Calu3 (cell line): Measurements from ENCODE around the gene RBM23. TPM values are rescaled to one million over a fixed set of nuclear protein-coding genes. Genes with fewer than 3 reads are reported as not detected.

Experiments
- BruUV-seq: library from RNA; stranded (reverse); fragments of 400-500 nt; replicated peaks from 2 replicates; lab custom pipeline; 2021; lab: Mats Ljungman, UMichigan
- CTCF ChIA-PET: fragments of 300-600 bp; sonication (Branson Sonifier 250); formaldehyde crosslinking; loops from one replicate; lab custom pipeline; 2022; ENCODE audit warnings: antibody characterized with exemption; lab: Charles Lee
- DNase-seq: peaks from one replicate; pipeline ENCODE4 v3.0.0; 2022
- H3K27ac Mint-ChIP-seq: one replicate; pipeline ENCODE4 v1.8.0; 2022; ENCODE audit warnings: mixed read lengths; ENCODE audit not compliant: unreplicated experiment
- H3K27me3 Mint-ChIP-seq: one replicate; pipeline ENCODE4 v1.8.0; 2022; ENCODE audit warnings: mixed read lengths; ENCODE audit not compliant: unreplicated experiment
- H3K36me3 Mint-ChIP-seq: one replicate; pipeline ENCODE4 v1.8.0; 2022; ENCODE audit warnings: mild to moderate bottlenecking, moderate library complexity, mixed read lengths; ENCODE audit not compliant: insufficient read depth, unreplicated experiment
- H3K4me1 Mint-ChIP-seq: one replicate; pipeline ENCODE4 v1.8.0; 2022; ENCODE audit warnings: mild to moderate bottlenecking, low read depth, mixed read lengths; ENCODE audit not compliant: unreplicated experiment
- H3K4me3 Mint-ChIP-seq: one replicate; pipeline ENCODE4 v1.8.0; 2022; ENCODE audit warnings: mild to moderate bottlenecking, low read depth, moderate library complexity, mixed read lengths; ENCODE audit not compliant: unreplicated experiment
- H3K9me3 Mint-ChIP-seq: one replicate; pipeline ENCODE4 v1.8.0; 2022; ENCODE audit warnings: low read depth, mixed read lengths; ENCODE audit not compliant: unreplicated experiment
- intact Hi-C: fragments of 100-400 bp; cut with micrococcal nuclease; formaldehyde crosslinking; loops from one replicate; pipeline ENCODE4 v1.10.0; 2022; ENCODE audit not compliant: unreplicated experiment
- total RNA-seq: library from RNA; stranded (reverse); gene quantifications from 2 replicates; pipeline ENCODE4 v1.2.3, GENCODE V29; 2022
- TF ChIP-seq, protein P1 (sequence below): fragments of 200-600 bp; IDR thresholded peaks from one replicate; pipeline ENCODE4 v1.8.0; 2022; ENCODE audit warnings: antibody characterized with exemption; ENCODE audit not compliant: unreplicated experiment

RBM23 gene
- total RNA-seq, 1 experiment from 2014 or later: 70.9 TPM

DNA sequence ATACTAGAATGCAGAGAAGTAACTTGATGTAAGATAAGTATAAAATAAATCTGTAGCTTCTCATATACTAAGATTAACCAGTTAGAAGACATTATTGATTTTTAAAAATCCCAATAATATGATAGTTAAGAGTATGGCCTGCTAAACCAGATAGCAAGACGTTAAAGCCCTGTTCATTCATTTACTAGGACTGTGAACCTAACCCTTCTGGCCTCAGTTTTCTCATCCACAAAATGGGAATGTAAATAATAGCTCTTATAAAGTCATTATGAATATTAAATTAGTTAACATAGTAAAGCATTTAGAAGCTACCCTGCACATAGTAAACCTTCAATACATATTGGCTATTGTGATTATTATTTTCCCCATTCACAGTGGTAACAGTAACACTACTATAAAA lies 16.2 kb upstream of the RBM23 start:
- no peak overlapping the region for H3K4me3 Mint-ChIP-seq
- no peaks in the 10 kb centered on the region for H3K4me1 Mint-ChIP-seq
- no peaks in the 10 kb centered on the region for H3K27me3 Mint-ChIP-seq
- no peaks in the 10 kb centered on the region for H3K36me3 Mint-ChIP-seq
- intact Hi-C loops: no loop called here
- no peak overlapping the region for H3K27ac Mint-ChIP-seq
- BruUV-seq: no TSS peak
- TF ChIP-seq, protein P1, sequence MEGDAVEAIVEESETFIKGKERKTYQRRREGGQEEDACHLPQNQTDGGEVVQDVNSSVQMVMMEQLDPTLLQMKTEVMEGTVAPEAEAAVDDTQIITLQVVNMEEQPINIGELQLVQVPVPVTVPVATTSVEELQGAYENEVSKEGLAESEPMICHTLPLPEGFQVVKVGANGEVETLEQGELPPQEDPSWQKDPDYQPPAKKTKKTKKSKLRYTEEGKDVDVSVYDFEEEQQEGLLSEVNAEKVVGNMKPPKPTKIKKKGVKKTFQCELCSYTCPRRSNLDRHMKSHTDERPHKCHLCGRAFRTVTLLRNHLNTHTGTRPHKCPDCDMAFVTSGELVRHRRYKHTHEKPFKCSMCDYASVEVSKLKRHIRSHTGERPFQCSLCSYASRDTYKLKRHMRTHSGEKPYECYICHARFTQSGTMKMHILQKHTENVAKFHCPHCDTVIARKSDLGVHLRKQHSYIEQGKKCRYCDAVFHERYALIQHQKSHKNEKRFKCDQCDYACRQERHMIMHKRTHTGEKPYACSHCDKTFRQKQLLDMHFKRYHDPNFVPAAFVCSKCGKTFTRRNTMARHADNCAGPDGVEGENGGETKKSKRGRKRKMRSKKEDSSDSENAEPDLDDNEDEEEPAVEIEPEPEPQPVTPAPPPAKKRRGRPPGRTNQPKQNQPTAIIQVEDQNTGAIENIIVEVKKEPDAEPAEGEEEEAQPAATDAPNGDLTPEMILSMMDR: no peak
- H3K9me3 Mint-ChIP-seq: no peaks in the 10 kb centered on the region
- DNase-seq: no peak
- CTCF ChIA-PET: no interaction called here

GRCh38 chr14:22932146-22932545 lies 13.2 kb upstream of the RBM23 start:
- CTCF ChIA-PET: no interaction called here
- TF ChIP-seq, protein P1: no peak
- no TSS peak for BruUV-seq
- H3K4me3 Mint-ChIP-seq: no peak overlapping the region
- no peaks in the 10 kb centered on the region for H3K27me3 Mint-ChIP-seq
- no peak for DNase-seq
- no peaks in the 10 kb centered on the region for H3K4me1 Mint-ChIP-seq
- intact Hi-C loops: no loop called here
- no peaks in the 10 kb centered on the region for H3K9me3 Mint-ChIP-seq
- no peak overlapping the region for H3K27ac Mint-ChIP-seq
- H3K36me3 Mint-ChIP-seq: no peaks in the 10 kb centered on the region

GRCh38 chr14:22929961-22930364 lies 11.0 kb upstream of the RBM23 start:
- CTCF ChIA-PET: interaction anchor here (0.6 to 2.3 kb wide), 11 partner anchors 11 to 375 kb away, joined by 3 to 10 read pairs (median 5); partner anchors contain the start of genes AJUBA, HAUS4 and RBM23
- Mint-ChIP-seq H3K36me3 (peaks cover 8% of the 10 kb centered on the region), H3K27me3 (no peaks in the 10 kb centered on the region), H3K4me1 (peaks cover 9% of the 10 kb centered on the region), H3K27ac (no peak overlapping the region), H3K9me3 (no peaks in the 10 kb centered on the region), H3K4me3 (no peak overlapping the region)
- intact Hi-C loops: loop anchor here (1.0 to 2.0 kb wide), 2 partner anchors 53 to 128 kb away; partner anchors contain the start of gene AJUBA
- TF ChIP-seq, protein P1: no peak
- BruUV-seq: no TSS peak
- no peak for DNase-seq

DNA sequence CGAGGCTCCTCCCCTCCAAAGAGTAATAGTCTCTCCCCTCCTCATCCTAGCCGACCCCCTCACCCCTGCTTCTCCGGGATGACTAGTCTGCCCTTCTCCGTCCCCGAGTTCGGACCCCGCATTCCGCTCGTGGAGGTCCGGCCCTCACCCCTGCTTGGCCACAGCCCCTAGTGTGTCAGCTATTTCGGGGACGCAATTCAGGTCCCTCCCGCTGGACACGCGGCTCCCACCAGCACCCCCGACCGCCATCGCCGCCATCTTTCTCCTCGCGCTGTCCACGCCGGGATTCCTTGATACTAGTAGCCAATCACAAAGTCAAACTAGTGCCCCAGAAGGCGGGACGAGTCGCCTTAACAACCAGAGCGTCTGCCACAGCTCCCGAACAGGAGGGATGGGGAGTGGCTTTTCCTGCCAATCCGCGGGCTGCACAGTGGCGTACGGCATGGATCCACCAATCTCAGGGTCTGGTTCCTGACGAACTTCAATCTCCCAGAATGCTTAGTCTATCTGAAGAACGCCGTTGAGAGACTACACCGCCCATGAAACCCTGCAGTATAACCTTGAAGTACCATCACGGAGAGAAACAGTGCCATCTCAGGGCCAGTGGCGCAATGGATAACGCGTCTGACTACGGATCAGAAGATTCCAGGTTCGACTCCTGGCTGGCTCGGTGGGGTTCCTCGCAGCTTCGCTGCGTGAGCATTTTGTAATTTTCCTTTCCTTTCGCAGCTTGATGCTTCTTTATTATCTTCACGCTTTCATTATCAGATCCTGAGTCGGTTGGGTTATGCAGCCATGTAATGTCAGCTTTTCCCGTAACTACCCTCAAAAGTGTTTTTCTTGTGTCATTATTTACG lies 10.4 kb upstream of the RBM23 start, which contains the start of gene PRMT5:
TSS of gene PRMT5 (minus strand) at position 273 of the 857 bp plus-strand sequence. CDS start at position 258, 15 bp downstream.
- Mint-ChIP-seq H3K27ac (no peak within 1 kb of the TSS), H3K9me3 (no peaks in the 10 kb centered on the region), H3K4me3 (no peak within 1 kb of the TSS), H3K36me3 (peaks cover 13% of the 10 kb centered on the region), H3K27me3 (no peaks in the 10 kb centered on the region), H3K4me1 (peaks cover 9% of the 10 kb centered on the region)
- intact Hi-C loops: loop anchor here (1.0 kb wide), 1 partner anchor 129 kb away; no protein-coding TSS in a partner anchor
- DNase-seq: peak; percentile 97
- TF ChIP-seq, protein P1: no peak
- CTCF ChIA-PET: interaction anchor here (1.1 to 2.3 kb wide), 10 partner anchors 10 to 139 kb away, joined by 3 to 10 read pairs (median 5); partner anchors contain the start of genes AJUBA, HAUS4 and RBM23
- no TSS peak for BruUV-seq
